RKO (cell line): ENCODE measurements around the gene PROC.
"Not testable (repeated sequence)": the region's sequence is repeated elsewhere in the genome, so short reads cannot be mapped to it uniquely, and the experiment has no call there.

Experiments used
- DNase-seq: peaks from one replicate; pipeline ENCODE4 v3.0.0-alpha.2; 2016; ENCODE audit warnings: low spot score

PROC gene

DNA sequence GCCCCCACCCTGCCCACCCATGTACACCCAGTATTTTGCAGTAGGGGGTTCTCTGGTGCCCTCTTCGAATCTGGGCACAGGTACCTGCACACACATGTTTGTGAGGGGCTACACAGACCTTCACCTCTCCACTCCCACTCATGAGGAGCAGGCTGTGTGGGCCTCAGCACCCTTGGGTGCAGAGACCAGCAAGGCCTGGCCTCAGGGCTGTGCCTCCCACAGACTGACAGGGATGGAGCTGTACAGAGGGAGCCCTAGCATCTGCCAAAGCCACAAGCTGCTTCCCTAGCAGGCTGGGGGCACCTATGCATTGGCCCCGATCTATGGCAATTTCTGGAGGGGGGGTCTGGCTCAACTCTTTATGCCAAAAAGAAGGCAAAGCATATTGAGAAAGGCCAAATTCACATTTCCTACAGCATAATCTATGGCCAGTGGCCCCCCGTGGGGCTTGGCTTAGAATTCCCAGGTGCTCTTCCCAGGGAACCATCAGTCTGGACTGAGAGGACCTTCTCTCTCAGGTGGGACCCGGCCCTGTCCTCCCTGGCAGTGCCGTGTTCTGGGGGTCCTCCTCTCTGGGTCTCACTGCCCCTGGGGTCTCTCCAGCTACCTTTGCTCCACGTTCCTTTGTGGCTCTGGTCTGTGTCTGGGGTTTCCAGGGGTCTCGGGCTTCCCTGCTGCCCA lies 9.3 kb downstream of the PROC start:
- DNase-seq = no peak

GRCh38 chr2:127428057-127428814 lies 10.0 kb downstream of the PROC start:
- DNase-seq = no peak

GRCh38 chr2:127428815-127429109 lies 10.5 kb downstream of the PROC start:
- no peak for DNase-seq

GRCh38 chr2:127429291-127429690 lies 11.1 kb downstream of the PROC start:
- no peak for DNase-seq

DNA sequence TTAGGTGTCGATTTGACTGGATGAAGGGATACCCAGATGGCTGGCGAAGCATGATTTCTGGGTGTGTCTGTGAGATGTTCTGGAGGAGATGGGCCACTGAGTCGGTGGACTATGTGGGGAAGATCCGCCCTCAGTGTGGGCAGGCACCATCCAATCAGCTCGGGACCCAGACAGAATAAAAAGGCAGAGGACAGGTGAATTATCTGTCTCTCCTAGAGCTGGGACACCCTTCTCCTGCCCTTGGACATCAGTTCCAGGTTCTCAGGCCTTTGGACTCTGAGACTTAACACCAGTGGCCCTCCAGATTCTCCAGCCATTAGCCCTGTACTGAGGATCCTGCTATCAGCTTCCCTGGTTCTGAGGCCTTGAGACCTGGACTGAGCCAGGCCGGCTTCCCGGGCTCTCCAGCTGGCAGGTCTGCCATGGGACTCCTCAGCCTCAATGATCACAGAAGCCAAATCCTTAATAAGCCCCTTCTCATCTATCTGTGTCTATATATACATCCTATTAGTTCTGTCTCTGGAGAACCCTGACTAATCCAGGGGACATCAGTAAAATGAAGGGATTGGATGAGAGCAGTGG lies 11.7 kb downstream of the PROC start:
- no peak for DNase-seq

DNA sequence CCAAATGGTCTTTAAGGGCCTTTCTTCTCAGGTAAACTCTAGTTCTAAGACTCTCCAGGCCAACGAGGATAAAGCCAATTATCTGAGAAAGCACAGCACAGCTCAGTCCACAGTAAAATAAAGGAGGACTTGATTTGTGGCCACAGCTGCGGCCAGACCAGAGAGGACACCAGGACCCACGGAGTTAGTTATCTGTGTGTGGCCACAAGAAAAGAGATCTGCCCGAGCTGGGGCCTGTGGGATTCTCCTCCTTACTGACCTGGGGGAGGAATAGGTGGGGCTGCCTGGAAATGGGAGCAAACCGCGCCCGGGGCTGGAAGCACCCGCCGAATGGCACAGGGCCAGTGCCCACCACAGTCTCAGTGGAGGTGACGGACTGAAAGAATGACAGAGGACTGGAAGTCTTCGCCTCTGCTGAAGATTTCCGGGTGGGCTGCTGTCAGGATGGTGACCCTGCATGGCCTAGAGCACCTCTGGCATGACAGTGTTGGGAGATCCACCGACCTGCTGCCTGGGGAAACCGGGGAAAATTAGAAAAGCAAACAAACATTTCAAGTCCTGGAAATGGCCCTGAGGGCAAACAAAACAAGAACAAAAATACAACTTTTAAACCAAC lies 13.3 kb downstream of the PROC start:
- DNase-seq = no peak

DNA sequence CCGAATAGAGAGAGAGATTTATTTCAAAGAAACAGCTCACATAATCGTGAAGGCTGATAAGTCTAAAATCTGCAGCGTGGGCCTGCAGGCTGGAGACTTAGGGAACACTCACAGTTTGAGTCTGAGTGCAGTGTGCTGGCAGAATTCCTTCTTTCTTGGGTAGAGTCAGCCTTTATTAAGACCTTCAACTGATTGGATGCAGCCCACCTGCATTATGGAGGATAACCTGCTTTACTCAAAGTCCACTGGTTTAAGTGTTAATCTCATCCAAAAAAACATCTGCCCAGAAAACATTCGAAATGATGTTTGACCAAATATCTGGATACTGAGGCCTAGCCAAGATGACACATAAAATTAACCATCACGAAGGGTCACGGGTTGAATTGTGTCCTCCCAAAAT lies 16.3 kb downstream of the PROC start:
- DNase-seq = no peak

GRCh38 chr2:127437056-127437455 lies 18.8 kb downstream of the PROC start:
- no peak for DNase-seq

GRCh38 chr2:127437781-127438726 lies 19.8 kb downstream of the PROC start:
- no peak for DNase-seq

- DNase-seq = no peak
Observed at GRCh38 chr2:127439343-127439742, 21.1 kb downstream of the PROC start.

GRCh38 chr2:127448526-127448925 lies 30.3 kb downstream of the PROC start:
- no peak for DNase-seq

DNA sequence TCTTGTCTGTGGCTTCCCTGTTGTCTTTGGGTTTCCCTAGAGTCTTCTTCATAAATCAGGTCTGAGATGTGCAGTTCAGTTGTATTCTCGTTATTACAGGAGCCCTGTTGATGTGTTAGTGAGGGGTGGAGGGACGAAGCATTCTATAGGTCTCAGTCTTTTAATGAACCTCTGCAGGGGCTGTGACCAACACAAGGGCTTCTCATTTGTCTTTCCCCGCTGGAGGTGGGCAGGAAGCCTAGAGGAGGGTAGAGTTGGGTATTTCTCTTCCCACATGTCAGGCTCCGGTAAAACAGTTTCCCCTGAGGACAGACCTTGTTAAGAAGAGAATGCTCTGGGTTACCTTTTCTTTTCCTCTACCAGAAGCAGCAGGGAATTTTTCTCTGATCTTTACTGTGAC lies 31.2 kb downstream of the PROC start:
- no peak for DNase-seq

DNA sequence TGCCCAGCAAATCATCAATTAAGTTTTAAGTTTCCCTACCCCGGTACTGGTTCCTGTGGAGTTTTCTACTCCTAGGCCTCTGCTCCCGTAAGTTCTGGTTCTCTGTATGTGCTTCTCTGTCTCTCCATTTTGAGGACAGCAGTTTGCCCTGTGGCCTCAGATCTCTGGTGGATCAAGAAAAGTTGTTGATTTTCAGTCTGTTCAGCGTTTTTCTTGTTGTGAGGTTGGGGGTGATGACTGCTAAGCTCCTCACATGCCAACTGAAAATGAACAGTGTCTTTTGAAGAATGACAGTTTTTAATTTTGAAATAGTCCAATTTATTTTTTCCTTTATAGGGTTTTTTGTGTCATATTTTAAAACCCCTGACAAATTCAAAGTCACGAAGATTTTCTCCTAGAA lies 31.7 kb downstream of the PROC start:
- DNase-seq = no peak

DNA sequence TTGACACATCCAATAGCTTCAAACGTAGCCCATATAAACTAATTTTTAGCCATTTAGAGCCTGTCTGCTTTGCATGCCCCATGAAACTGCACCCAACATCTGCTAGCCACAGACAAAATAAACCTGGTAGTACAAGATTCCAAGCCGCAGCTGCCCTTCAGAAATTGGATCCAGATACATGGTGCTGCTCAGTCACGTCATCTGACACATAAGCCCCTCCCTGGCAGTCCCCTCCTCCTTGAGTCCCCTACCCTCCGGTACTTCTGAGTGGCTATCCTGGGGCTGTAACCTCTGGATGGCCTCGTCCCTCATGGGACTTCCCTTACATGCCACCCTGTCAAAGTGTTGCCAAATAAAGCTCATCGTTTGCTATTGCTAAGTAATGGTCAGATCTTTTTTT lies 33.8 kb downstream of the PROC start:
- no peak for DNase-seq

GRCh38 chr2:127452423-127452822 lies 34.2 kb downstream of the PROC start:
- not testable (repeated sequence) for DNase-seq

DNA sequence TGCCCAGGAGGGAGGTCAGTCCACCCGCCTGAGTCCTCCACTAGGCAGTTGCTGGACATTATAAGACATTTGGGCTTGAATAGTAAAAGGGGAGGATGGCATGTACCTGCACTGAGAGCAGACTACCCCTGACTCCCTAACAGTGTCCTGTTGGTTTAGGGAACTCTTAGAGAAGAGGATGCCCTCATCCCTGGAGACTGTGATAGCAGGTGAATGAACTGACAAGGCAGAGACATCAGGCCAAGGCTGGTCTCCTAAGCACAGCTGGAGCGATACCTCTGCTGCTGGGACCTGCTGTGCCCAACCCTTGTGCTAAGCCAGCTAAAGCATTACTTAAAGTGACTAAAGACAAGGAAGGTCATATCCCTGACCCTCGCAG lies 34.8 kb downstream of the PROC start:
- no peak for DNase-seq

- DNase-seq = no peak
Observed at GRCh38 chr2:127453392-127454171, 35.4 kb downstream of the PROC start.

DNA sequence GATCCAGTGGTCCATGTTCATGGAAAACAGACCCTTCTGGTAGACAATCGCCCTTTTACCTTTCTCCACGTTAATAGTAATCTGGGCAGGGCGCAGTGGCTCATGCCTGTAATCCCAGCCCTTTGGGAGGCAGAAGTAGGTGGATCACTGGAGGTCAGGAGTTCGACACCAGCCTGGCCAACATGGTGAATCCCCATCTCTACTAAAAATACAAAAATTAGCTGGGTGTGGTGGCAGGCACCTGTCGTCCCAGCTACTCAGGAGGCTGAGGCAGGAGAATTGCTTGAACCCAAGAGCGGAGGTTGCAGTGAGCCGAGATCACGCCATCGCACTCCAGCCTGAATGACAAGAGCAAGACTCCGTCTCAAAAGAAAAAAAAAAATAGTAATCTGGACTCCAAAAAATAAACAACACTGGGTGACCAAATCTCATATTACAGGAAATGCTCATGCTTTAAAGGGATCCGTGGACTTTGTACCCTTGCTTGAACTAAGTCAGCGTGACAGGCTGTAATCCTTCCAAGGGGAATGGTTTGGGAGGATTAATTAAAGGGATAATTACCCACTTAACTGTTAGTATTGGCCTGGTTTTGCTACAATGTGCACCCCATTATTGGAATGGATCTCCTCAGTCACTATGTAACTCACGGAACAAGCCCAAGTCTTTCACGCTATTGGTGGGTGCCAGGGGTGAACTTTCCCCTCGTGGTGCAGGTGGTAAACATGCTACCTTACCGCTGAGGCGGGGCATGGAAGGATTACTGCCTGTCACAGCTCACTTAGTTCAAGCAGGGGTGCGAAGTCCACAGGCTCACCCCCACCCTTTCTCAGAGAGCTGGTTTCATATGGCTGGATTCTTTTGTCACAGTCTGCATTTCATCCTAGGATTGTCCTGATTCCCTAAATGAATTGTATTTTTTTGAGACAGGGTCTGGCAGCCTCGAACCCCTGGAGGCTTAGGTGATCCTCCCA lies 36.7 kb downstream of the PROC start:
- no peak for DNase-seq

DNA sequence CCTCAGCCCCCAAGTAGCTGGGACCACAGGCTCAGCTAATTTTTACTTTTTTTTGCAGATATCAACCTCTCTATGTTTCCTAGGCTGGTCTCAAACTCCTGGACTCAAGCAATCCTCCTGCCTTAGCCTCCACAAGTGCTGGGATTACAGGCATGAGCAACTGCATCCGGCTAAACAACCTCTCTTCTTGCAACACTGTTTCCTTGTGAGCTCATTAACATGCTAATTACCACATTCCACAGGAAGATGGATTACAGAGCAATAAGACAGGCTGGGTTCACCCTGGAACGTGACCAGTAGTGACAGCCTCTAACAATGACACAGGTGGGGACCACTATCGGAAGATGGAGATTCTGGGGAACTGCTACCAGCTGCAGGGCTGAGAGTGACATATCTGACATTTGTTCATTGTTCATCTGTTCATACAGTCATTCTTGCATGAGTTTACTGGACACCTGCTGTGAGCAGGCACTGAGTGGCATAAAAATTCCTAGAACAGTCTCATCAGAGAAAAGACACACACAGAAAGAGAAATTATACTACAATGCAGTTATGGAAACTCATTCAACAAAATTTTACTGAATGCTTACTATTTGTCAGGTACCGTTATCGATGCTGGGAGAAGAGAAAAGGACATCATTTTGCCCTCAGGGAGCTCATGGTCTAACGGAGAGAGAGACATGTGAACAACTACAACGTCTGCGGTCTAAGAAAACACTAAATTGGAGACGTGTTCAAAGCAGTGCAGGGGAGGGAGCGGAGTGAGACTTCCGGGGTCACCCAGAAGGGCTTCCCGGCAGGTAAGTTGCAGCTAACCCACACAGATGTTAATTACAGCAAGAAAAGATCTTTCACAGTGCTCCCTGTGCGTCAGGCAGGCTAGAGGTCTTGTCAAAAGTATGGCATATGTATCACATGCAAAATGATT lies 37.6 kb downstream of the PROC start:
- DNase-seq = no peak
